GM18526 (cell line): Measurements from ENCODE around the gene CCDC18.

Experiments used
- POLR2A ChIP-seq: IDR thresholded peaks from 3 replicates; pipeline ENCODE4 v1.6.1; 2011; ENCODE audit not compliant: insufficient read length; ENCODE audit errors: extremely low read depth

CCDC18 gene

DNA sequence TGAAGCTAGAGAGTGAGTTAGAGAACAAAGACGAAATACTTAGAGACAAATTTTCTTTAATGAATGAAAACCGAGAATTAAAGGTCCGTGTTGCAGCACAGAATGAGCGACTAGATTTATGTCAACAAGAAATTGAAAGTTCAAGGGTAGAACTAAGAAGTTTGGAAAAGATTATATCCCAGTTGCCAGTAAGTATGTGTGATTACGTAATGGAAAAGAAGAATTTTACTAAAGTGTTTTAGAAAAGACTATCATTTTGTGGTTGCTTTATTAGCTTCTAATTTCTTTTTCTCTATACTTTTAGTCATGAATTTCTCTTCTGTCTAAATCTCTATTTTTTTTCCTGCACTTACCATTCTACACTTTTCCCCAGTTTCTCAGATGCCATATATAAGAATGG, 26.7 kb downstream of the CCDC18 start:
- TF ChIP-seq POLR2A = no peak

DNA sequence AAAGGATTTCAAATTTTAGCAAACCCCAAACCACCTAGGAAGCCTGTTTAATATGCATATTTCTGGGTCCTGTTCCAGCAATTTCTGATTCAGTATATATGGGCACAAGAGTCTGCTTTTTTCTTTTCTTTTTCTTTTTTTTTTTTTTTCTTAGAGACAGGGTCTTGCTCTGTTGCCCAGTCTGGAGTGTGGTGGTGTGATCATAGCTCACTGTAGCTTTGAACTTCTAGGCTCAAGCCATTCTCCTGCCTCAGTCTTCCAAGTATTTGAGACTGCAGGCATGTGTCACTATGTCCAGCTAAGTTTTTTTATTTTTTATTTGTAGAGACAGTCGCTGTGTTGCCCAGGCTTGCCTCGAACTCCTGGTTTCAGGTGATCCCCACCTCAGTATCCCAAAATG, 34.8 kb downstream of the CCDC18 start:
- TF ChIP-seq POLR2A = no peak

DNA sequence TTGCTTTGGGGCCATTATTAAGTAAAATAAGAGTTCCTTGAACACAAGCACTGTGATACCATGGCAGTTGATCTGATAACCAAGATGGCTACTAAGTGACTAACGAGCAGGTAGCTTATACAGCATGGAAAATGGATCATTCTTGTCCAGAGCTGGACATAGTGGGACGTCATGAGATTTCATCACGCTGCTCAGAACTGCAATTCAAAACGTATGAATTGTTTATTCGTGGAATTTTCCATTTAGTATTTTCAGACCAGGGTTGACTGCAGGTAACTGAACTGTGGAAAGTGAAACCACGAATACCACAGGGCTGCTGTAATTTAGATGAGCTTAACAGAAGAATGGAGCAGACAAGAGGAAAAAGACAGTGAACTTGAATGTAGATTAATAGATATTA, 38.9 kb downstream of the CCDC18 start:
- no peak for TF ChIP-seq POLR2A

DNA sequence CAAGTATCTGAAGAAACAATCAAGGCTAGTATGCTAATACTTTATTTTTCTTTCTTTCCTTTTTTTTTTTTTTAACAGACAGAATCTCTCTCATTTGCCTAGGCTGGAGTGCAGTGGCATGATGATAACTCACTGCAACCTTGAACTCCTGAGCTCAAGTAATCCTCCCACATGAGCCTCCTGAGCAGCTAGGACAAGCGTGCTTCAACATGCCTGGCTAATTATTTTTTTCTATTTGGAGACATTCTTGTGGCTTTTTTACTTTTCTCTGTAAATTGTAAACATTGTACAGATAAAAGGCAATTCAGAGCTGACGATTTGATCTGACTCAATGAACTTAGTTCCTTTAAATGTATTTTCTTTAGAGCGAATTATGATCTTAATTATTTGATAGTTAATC, 41.4 kb downstream of the CCDC18 start:
- no peak for TF ChIP-seq POLR2A

DNA sequence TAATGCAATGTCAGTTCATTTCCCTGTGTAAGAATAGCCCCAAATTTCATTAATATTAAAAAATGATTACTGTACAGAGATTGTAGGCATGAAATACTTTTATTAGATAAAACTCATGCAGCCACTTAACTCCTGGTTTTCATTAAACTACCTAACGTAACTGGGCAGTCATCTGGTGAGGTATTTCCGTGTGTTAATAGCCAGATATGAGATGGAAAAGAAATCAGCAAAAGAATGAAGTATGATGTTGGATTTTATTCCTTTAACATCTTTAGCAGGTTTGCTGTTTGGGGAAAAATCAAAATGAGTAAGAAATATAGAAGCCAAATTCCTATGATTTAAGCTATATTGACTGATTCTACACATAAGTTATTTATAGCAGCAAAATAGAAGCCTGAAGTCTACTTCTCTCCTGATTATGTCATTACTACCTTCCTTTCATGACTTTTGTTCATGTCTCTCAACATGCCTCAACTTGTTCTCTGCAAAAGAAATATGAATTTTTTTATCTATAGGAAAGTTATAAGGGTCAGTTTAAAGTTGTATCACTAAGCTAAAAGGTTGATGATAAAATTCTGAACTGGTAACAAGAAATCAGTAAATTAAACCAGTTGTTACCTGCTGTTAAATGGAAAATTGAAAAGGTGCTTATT, 42.6 kb downstream of the CCDC18 start:
- no peak for TF ChIP-seq POLR2A

DNA sequence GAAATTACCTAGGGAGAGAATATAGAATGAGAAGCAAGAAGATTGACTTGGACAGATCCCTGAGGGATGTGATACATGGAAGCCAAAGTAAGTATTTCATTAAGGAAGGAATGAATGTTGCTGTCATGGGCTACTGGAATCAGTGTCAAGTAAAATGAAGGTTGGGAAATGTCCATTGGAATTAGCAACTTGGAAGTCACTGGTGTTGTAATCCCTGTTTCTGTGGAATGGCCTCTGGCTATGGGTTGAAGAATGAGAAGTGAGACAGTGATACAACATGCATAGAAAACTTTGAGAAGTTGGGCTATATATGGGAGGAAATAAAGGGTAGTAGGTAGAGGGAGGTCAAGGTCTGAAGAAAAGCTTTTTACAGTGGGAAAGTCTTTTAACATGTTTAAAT, 54.7 kb downstream of the CCDC18 start:
- TF ChIP-seq POLR2A = no peak

DNA sequence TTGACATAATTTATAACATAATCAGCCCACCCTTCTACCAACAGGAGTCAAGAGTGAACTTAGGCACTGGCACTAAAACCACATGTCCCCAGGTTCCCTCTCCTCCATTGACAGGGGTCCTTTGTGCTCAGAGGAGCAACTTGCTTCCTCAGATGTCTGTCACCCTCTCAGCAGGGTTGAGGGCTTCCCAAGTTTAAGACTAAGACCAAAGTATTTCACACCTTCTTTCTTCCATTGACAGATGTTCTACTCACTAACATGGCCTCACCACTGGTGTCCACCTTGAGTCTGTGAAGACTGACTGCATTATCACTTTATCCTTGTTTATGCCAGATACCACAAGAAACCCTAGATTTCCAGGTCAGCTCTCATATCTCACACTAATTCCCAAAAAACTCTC, 56.5 kb downstream of the CCDC18 start:
- no peak for TF ChIP-seq POLR2A

DNA sequence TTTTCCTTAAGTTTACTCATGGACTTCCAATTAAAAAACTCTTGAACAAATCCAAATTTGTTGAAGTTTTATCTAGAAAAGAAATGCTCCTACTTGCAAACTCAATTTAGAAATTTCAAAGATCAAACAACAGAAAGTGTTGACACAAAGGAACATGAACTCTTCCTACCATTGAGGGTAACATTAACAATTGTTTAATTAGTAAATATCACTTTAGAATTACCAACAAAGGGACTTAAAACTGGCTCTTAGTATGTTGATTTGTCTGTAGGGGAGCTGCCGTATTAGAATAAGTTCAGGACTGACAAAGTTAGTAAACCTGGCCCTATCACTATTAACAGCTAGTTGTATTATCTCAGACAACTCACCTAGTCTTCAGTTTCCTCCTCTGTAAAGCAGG, 57.9 kb downstream of the CCDC18 start:
- no peak for TF ChIP-seq POLR2A

DNA sequence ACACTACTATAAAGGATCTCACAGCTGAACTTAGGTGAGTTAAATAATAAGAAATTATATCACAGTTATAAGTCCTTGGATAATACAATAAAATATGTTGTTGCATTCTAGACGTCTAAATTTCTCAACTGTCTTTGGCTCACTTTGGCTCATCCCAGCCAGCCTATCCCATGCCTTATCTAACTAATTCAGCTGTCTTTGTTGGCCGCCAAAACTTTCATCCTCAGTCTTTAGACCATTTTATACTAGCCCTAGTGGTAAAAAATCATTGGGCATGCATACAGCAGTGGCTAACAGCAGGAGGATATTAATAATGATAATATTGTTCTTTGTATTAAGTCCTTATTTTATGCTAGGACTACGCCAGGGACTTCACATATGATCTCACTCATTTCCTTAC, 59.3 kb downstream of the CCDC18 start:
- no peak for TF ChIP-seq POLR2A

DNA sequence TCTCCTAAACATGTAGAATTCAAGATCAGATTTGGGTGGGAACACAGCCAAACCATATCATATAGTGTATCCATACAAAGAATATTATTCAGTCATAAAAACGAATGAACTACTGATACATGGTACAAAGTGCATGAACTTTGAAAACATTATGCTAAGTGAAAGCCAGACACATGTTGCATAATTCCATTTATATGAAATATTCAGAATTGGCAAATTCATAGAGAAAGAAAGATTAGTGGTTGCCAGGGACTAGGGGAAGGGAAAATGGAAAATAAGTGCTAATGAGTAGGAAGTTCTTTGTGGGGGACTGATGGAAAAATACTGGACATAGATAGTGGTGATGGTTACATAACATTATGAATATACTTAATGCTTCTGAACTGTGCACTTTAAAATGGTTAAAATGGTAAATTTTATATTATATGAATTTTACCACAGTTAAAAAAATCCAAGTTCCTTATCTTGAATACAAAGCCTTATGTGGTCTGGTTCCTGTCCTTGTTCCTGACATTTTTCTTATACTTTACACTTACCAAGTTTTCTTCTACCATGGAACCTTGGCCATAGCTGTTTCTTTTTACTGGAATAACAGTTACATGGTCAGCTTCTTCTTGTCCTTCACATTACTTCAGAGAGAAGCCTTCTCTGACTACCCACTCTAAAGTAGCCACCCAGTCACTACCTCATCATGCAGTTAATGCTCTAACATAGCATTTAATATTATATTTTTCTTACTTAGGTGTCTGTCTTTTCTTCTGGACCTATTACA, 64.0 kb downstream of the CCDC18 start:
- no peak for TF ChIP-seq POLR2A

DNA sequence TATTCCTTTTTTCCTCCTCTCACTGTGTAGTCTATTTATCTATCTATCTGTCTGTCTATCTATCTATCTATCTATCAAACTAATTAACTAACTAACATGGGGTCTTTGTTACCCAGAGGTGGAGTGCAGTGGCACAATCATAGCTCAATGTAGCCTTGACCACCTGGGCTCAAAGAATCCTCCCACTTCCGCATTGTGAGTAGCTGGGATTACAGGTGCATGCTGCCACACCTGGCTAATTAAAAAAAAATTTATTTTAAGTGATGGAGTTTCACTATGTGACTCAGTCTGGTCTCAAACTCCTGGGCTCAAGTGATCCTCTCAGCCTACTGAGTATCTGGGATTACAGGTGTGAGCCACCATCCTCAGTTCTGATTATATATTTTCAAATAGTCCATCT, 71.4 kb downstream of the CCDC18 start:
- TF ChIP-seq POLR2A = no peak

DNA sequence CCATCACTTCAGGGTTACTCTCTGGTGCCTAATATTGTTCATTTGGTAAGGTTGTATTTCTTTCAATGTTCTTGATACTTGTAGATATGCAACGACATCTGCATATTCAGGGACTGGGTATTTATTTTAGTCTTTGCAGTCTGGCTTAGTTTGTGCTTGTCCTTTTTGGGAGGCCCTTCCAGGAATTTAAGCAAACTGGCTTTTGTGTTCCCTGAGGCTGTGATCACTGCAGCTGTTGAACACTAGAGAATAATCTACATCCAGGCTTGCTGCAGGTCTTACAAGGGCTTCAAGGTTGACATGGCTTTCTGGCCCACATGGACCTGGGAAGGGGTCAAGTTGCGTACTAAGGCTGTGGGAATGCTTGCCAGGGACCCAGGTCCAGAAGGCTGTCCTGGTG, 72.1 kb downstream of the CCDC18 start:
- TF ChIP-seq POLR2A = no peak

DNA sequence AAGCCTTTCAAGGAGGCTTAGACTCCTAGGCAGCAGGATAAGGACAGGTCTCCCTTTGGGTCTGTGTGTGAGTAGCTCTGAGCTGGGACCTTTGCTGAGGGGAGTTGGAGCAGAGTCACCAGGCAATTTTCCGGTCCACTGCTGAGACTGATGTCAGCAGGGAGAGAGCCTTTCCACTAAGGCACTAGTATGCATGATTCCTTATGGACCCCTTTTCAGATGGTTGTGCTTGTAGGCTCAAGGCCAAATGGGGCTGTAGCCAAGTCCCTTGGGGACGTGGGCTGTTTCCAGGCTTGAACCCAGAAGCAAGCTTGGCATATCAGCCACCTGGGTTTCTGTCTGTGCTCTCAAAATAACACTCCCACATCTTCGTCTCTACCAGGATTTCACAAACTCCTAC, 73.0 kb downstream of the CCDC18 start:
- TF ChIP-seq POLR2A = no peak

DNA sequence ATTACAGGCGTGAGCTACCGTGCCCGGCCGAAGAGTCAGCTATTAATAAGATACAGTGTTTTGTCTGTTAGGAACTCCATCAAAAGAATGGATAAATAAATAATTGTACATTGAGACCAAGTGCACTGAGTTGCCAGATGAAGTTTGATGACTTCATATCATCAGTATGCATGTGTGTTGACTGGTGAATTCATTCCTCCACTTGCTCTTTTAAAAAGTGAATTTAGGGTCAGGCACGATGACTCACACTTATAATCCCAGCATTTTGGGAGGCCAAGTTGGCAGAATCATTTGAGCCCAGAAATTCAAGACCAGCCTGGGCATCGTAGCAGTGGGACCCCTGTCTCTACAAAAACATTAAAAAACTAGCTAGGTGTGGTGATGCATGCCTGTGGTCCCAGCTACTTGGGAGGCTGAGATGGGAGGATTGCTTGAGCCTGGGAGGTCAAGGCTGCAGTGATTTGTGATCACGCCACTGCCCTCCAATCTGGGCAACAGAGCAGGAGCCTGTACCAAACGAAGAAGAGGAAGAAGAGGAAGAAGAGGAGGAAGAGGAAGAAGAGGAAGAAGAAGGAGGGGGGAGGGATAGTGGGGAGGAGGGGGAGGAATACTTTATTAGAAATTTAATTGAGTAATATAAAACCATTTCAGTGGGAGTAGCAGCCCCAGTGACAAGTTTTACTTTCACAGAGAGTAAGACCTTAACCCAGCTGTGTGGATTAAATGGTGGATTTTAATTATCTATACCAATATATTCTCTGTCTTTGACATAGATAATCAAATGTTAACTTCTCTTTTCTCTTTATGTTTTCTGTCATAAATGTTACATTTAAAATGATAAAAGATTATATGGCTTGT, 74.9 kb downstream of the CCDC18 start:
- no peak for TF ChIP-seq POLR2A

DNA sequence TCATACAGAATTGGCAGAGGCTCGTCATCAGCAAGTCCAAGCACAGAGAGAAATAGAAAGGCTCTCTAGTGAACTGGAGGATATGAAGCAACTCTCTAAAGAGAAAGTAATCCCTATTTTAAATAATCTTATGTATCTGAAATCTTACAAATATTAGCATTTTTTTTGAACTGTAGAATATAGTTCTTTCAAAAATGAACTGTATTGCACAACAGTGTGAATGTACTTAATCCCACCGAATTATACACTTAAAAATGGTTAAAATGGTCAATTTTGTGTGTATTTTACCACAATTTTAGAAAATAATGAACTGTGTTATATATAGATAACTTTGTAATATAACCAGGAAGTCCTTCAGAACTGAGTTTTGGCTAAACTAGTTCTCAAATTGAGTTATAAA, 75.9 kb downstream of the CCDC18 start:
- TF ChIP-seq POLR2A = no peak

DNA sequence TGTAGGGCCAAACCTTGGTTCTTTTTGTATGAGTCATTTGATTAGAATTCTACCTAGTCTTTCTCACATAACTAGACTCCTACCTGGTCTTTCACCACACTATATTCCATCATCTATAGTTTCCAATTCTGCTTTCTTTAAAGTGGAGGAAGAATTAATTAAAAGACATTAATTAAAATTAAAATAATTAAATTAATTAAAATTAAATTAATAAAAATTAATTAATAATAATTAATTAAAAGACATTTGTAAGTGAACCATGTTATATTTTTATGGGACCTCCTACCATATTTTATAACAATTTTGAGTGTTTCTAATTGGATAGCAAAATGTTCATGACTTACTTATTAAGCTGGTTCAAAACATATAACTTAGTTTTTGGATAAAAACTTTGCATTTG, 77.4 kb downstream of the CCDC18 start:
- no peak for TF ChIP-seq POLR2A
